Measurements from ENCODE around the gene PUM1. TPM values are rescaled to one million over a fixed set of nuclear protein-coding genes. Genes with fewer than 3 reads are reported as not detected.
A peak's percentile ranks its signal among the peaks of the same experiment; 100 is the strongest.

PUM1 gene
- total and polyA plus RNA-seq, 2 of the 4 experiments (the other 2 are of a cell fraction), result 75.4 to 137 TPM

DNA sequence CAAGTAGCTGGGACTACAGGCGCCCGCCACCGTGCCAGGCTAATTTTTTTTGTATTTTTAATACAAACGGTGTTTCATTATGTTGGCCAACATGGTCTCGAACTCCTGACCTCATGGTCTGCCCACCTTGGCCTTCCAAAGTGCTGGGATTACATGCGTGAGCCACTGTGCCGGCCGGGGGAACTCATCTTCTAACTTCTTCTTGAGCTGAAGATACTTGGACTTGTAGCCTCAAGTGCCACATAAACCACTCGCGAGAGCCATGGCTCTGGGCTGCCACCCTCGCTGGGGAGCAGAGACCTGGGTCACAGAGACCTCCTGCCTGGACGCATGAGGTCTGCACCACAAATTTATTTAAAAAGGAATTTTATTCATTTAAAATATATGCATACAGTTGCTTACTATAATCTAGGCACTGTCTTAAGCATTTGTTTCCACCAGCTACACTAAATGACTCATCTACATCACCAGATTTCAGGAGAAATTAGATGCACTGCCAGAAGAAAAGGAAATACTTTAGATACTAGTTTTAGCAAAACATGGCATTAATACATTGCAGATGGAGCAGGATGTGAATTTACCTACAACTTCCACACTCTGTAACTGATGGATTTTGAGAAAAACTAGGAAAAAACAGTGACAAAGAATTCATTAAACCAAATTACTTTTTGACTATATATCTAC is 29.9 kb upstream of the PUM1 start:
- POLR2A ChIA-PET (ENCODE audit: unreplicated experiment), result no interaction called here
- no peaks in the 10 kb centered on the region for H3K9me3 ChIP-seq (ENCODE audit: control insufficient read depth, insufficient read depth, low read length)
- H3K56ac ChIP-seq (ENCODE audit: extremely low read depth, insufficient read depth, low read length), result no peak overlapping the region
- no peak overlapping the region for H3K4me3 ChIP-seq (ENCODE audit: insufficient read depth, low read depth, low read length)
- peaks cover 6% of the 10 kb centered on the region for H3K4me1 ChIP-seq (ENCODE audit: control insufficient read depth, insufficient read depth, low read length)
- H4K5ac ChIP-seq (ENCODE audit: low read depth, low read length), result no peak overlapping the region
- intact Hi-C loops (cut with micrococcal nuclease) (no loop called here), dilution Hi-C loops (cut with HindIII; ENCODE audit: low sequenced_read_pairs, unreplicated experiment) (no loop called here), in situ Hi-C loops (cut with MboI; ENCODE audit: low sequenced_read_pairs) (no loop called here)
- H4K8ac ChIP-seq (ENCODE audit: low read depth in 2 of 2, low read length in 2 of 2), result no peak overlapping the region
- no peak overlapping the region for H3K9ac ChIP-seq (ENCODE audit: low read depth, low read length)
- H2BK120ac ChIP-seq (ENCODE audit: low read depth, low read length), result no peak overlapping the region
- DNase-seq, result peak; percentile 79
- CTCF ChIA-PET, result no interaction called here
- H2BK5ac ChIP-seq (ENCODE audit: low read depth, low read length, poor library complexity, severe bottlenecking), result no peak overlapping the region
- no peak overlapping the region for H3K23ac ChIP-seq (ENCODE audit: low read depth, low read length)
- H2AK9ac ChIP-seq (replicated peaks; ENCODE audit: low read depth, low read length, poor library complexity), result no peak overlapping the region
- H4K20me1 ChIP-seq (ENCODE audit: insufficient read depth, low read length), result no peaks in the 10 kb centered on the region
- peak overlapping the region; percentile 64; the same call in 1 of the 2 replicates for H3K4me2 ChIP-seq (ENCODE audit: low read depth, low read length)
- no peak overlapping the region; the same call in 1 of the 2 replicates for H2BK20ac ChIP-seq (ENCODE audit: low read depth, low read length)
- peak overlapping the region; percentile 82; the same call in 1 of the 2 replicates for H3K27ac ChIP-seq (ENCODE audit: insufficient read depth, low read length)
- 80% methylated on average over 1 of the region's 12 CpGs; no CpG with 5 or more reads in 1 of the 2 experiments for WGBS, 2 experiments (ENCODE audit: extremely low coverage in 2 of 2, insufficient read length in 1 of 2)
- H3K79me1 ChIP-seq (ENCODE audit: low read depth in 1 of 2, low read length in 2 of 2), result no peaks in the 10 kb centered on the region
- no TSS peak for BruUV-seq (replicated peaks)
- TF ChIP-seq NFE2L2 (IDR thresholded peaks at IDR 0.05; ENCODE audit: low read depth, low read length), result no peak
- TF ChIP-seq RAD21 (IDR thresholded peaks at IDR 0.05; ENCODE audit: low read length), result no peak
- TF ChIP-seq MAZ (IDR thresholded peaks at IDR 0.05; ENCODE audit: borderline replicate concordance, low read depth, low read length), result no peak
- TF ChIP-seq, protein P1, sequence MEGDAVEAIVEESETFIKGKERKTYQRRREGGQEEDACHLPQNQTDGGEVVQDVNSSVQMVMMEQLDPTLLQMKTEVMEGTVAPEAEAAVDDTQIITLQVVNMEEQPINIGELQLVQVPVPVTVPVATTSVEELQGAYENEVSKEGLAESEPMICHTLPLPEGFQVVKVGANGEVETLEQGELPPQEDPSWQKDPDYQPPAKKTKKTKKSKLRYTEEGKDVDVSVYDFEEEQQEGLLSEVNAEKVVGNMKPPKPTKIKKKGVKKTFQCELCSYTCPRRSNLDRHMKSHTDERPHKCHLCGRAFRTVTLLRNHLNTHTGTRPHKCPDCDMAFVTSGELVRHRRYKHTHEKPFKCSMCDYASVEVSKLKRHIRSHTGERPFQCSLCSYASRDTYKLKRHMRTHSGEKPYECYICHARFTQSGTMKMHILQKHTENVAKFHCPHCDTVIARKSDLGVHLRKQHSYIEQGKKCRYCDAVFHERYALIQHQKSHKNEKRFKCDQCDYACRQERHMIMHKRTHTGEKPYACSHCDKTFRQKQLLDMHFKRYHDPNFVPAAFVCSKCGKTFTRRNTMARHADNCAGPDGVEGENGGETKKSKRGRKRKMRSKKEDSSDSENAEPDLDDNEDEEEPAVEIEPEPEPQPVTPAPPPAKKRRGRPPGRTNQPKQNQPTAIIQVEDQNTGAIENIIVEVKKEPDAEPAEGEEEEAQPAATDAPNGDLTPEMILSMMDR (conservative IDR thresholded peaks at IDR 0.05; ENCODE audit: low read depth, low read length), result no peak
- TF ChIP-seq SMC3 (IDR thresholded peaks at IDR 0.05; ENCODE audit: low read depth, low read length), result no peak
- TF ChIP-seq RCOR1 (IDR thresholded peaks at IDR 0.05; ENCODE audit: insufficient replicate concordance, low read length), result no peak
- TF ChIP-seq FOS (IDR thresholded peaks at IDR 0.05; ENCODE audit: low read depth, low read length), result no peak
- no peak for TF ChIP-seq MXI1 (IDR thresholded peaks at IDR 0.05; ENCODE audit: borderline replicate concordance, low read depth, low read length)
- TF ChIP-seq, protein P2, sequence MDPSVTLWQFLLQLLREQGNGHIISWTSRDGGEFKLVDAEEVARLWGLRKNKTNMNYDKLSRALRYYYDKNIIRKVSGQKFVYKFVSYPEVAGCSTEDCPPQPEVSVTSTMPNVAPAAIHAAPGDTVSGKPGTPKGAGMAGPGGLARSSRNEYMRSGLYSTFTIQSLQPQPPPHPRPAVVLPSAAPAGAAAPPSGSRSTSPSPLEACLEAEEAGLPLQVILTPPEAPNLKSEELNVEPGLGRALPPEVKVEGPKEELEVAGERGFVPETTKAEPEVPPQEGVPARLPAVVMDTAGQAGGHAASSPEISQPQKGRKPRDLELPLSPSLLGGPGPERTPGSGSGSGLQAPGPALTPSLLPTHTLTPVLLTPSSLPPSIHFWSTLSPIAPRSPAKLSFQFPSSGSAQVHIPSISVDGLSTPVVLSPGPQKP (IDR thresholded peaks at IDR 0.05; ENCODE audit: borderline replicate concordance, low read depth, low read length), result no peak
- TF ChIP-seq POLR2A (IDR thresholded peaks at IDR 0.05; ENCODE audit: low read depth, low read length), result no peak
- TF ChIP-seq CEBPB (IDR thresholded peaks at IDR 0.05; ENCODE audit: low read depth, low read length), result no peak
- TF ChIP-seq MAFK (IDR thresholded peaks at IDR 0.05; ENCODE audit: low read depth, low read length), result no peak
- no peak for TF ChIP-seq CHD1 (IDR thresholded peaks at IDR 0.05; ENCODE audit: low read depth, low read length)
- TF ChIP-seq, protein P3, sequence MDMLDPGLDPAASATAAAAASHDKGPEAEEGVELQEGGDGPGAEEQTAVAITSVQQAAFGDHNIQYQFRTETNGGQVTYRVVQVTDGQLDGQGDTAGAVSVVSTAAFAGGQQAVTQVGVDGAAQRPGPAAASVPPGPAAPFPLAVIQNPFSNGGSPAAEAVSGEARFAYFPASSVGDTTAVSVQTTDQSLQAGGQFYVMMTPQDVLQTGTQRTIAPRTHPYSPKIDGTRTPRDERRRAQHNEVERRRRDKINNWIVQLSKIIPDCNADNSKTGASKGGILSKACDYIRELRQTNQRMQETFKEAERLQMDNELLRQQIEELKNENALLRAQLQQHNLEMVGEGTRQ (IDR thresholded peaks at IDR 0.05; ENCODE audit: low read depth, low read length), result no peak
- no peak for TF ChIP-seq BHLHE40 (IDR thresholded peaks at IDR 0.05; ENCODE audit: low read depth, low read length)
- no peak for TF ChIP-seq RFX5 (IDR thresholded peaks at IDR 0.05; ENCODE audit: low read depth, low read length)
- H3K27me3 ChIP-seq (ENCODE audit: control insufficient read depth, insufficient read depth, low read length), result no peaks in the 10 kb centered on the region
- ATAC-seq (ENCODE audit: low read depth), result peak; percentile 95
- no peak overlapping the region; the same call in 1 of the 2 replicates for H3K4ac ChIP-seq (ENCODE audit: low read depth, low read length)
- H2AFZ ChIP-seq (replicated peaks; ENCODE audit: low read length, poor library complexity), result peak overlapping the region; percentile 39
- H2AK5ac ChIP-seq (ENCODE audit: low read depth, low read length), result no peak overlapping the region
- peak overlapping the region; percentile 83; the same call in 1 of the 2 replicates for H3K18ac ChIP-seq (ENCODE audit: low read depth, low read length)
- no peak overlapping the region for H2BK15ac ChIP-seq (ENCODE audit: low read depth, low read length)
- no peaks in the 10 kb centered on the region for H3K36me3 ChIP-seq (ENCODE audit: control insufficient read depth, insufficient read depth, low read length)
- H4K91ac ChIP-seq (ENCODE audit: insufficient read depth, low read depth, low read length), result no peak overlapping the region
- peaks cover 7% of the 10 kb centered on the region for H3K9me1 ChIP-seq (ENCODE audit: insufficient read depth, low read length)
- H3K14ac ChIP-seq (replicated peaks; ENCODE audit: low read depth, low read length), result peak overlapping the region; percentile 58; the same call in 1 of the 2 replicates

All from IMR-90 (cell line).